GM23248 (cell line): Measurements from ENCODE around the gene PHKG1.

Experiments used
- EZH2 ChIP-seq: fragments of 200-600 bp; sonication (generic); IDR thresholded peaks from 2 replicates; pipeline ENCODE4 v1.6.1; 2018; ENCODE audit warnings: antibody characterized with exemption, mild to moderate bottlenecking; ENCODE audit not compliant: insufficient read depth, poor library complexity, severe bottlenecking
- EZH2phosphoT487 ChIP-seq: fragments of 200-600 bp; sonication (generic); IDR thresholded peaks from 2 replicates; pipeline ENCODE4 v1.6.1; 2018; ENCODE audit warnings: antibody characterized with exemption, moderate library complexity, mild to moderate bottlenecking, low read depth; ENCODE audit not compliant: insufficient read depth

DNA sequence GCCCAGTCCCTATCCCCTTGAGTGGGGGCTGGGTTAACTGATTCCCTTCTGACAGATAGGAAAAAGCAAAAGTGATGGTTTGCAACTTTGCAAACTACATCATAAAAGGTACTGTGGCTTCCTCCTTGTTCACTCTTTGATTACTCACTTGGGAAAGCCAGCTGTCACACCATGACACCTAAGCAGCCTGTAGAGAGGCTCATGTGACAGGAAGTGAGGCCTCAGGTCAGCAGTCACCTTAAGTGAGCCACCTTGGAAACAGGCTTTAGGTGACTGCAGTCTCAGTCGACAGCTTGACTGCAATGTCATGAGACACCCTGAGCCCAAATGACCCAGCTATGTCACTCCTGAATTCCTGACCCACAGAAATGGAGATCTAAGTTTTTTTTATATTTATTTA, 17.9 kb upstream of the PHKG1 start:
- TF ChIP-seq EZH2: no peak
- no peak for TF ChIP-seq EZH2phosphoT487
